Skeletal muscle tissue (tissue), 4 donors: ENCODE results near the gene KLK1. TPM values are rescaled to one million over a fixed set of nuclear protein-coding genes. Genes with fewer than 3 reads are reported as not detected.

ENCODE experiments used
- H3K27ac ChIP-seq: one replicate; pipeline ENCODE4 v1.7.0; 2013; ENCODE audit warnings: mild to moderate bottlenecking, low read depth, low read length, inconsistent platforms
- H3K27me3 ChIP-seq, 3 donors: one replicate each; pipeline ENCODE4 v1.7.0; 2013; ENCODE audit warnings: low read length in 3 of 3; ENCODE audit not compliant: control insufficient read depth in 3 of 3, insufficient read depth in 3 of 3
- H3K36me3 ChIP-seq, 3 donors: one replicate each; pipeline ENCODE4 v1.7.0; 2013; ENCODE audit warnings: low read length in 3 of 3; ENCODE audit not compliant: control insufficient read depth in 3 of 3, insufficient read depth in 3 of 3
- H3K4me1 ChIP-seq, 3 donors: one replicate each; pipeline ENCODE4 v1.7.0; 2013; ENCODE audit warnings: low read length in 3 of 3, mild to moderate bottlenecking in 3 of 3; ENCODE audit not compliant: control insufficient read depth in 3 of 3, insufficient read depth in 3 of 3
- H3K4me3 ChIP-seq, 3 donors: one replicate each; pipeline ENCODE4 v1.7.0; 2013; ENCODE audit warnings: low read length in 3 of 3
- H3K9ac ChIP-seq, 3 donors: one replicate each; pipeline ENCODE4 v1.7.0; 2013; ENCODE audit warnings: low read length in 3 of 3, mild to moderate bottlenecking in 3 of 3, moderate library complexity in 2 of 3, low read depth in 1 of 3
- H3K9me3 ChIP-seq, 3 donors: one replicate each; pipeline ENCODE4 v1.7.0; 2013; ENCODE audit warnings: low read length in 3 of 3; ENCODE audit not compliant: control insufficient read depth in 3 of 3
- total RNA-seq: library from RNA; depleted of rRNA; stranded (reverse); fragments of >200 nt; gene quantifications from one replicate; pipeline ENCODE4 v1.2.3, GENCODE V29; 2014
- donor health status: Osteomylitis.

KLK1 gene
- total RNA-seq, 1 donor from 2014 or later = not detected

DNA sequence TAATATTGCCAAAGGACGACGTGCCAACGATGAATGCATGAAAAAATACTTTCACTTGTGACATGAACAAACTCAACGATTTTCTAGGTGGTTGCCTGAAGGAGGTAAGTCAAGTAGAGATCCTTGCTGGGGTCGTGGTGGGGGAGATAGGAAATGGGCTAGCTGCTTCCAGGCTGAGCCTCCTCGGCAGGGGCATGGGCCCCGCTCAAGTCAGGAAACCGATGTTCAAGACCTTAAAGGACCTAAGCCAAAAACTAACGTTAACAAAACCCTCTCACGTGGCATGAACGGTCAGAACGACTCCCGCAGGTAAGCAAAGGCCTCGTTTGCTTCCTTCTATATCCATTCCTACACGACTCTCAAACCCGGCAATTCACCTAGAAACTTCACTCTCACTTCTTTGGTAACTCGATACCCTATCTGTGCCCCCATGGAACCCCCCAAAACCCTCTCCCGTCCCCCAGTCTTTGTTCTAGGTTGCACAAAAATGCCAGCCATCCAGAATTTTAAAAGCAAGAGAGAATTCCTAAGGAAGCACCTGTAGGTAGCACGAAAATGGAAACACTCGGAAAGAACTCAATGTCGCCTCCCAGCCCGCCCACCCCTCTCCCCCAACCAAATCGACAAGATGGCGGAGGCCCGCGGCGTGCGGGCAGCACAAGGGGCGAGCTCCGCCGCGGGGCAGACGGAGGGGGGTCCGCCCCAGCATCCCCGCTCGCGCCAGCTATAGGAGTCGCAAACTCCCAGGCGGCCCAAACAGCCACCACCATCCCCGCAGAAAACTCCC is 19.8 kb downstream of the KLK1 start:
- H3K36me3 ChIP-seq = peaks cover 10 to 14% (median 11%) of the 10 kb centered on the region in 3 donors
- H3K9me3 ChIP-seq = no peaks in the 10 kb centered on the region
- H3K27me3 ChIP-seq = no peaks in the 10 kb centered on the region
- peak overlapping the region; percentile 94 to 100 (median 100) for H3K9ac ChIP-seq
- H3K27ac ChIP-seq = peak overlapping the region; percentile 93
- H3K4me3 ChIP-seq = peak overlapping the region; percentile 85 to 94 (median 93)
- peaks cover 14 to 32% (median 14%) of the 10 kb centered on the region in 3 donors for H3K4me1 ChIP-seq

- Histone ChIP-seq H3K27ac (no peak overlapping the region), H3K9ac (no peak overlapping the region), H3K9me3 (no peaks in the 10 kb centered on the region), H3K4me3 (no peak overlapping the region), H3K4me1 (peaks cover 14 to 28% (median 14%) of the 10 kb centered on the region in 3 donors), H3K27me3 (no peaks in the 10 kb centered on the region), H3K36me3 (peaks cover 30 to 35% (median 30%) of the 10 kb centered on the region in 3 donors)
Observed at GRCh38 chr19:50801107-50801506, 22.5 kb downstream of the KLK1 start.

DNA sequence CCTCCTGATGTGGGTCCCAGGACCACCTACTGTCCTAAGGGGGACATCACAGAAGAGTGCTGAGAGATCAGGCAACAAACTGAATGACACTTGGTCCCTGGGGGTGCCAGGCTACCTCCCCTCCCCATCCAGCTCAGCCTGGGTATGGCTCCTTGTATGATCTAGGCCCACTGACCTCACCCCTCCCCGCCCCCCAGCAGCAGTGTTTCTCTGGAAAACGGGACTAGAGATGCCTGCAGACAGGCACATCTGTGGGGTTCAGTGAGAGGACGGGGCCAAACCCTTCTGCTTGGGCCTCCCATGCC is 24.1 kb downstream of the KLK1 start:
- no peak overlapping the region for H3K27ac ChIP-seq
- no peaks in the 10 kb centered on the region for H3K9me3 ChIP-seq
- no peak overlapping the region for H3K9ac ChIP-seq
- peaks cover 35 to 40% (median 37%) of the 10 kb centered on the region in 3 donors for H3K36me3 ChIP-seq
- H3K4me1 ChIP-seq = peaks cover 12 to 19% (median 14%) of the 10 kb centered on the region in 3 donors
- H3K4me3 ChIP-seq = no peak overlapping the region
- H3K27me3 ChIP-seq = no peaks in the 10 kb centered on the region

- no peaks in the 10 kb centered on the region for H3K9me3 ChIP-seq
- no peak overlapping the region for H3K9ac ChIP-seq
- no peak overlapping the region for H3K27ac ChIP-seq
- peaks cover 35 to 40% (median 37%) of the 10 kb centered on the region in 3 donors for H3K36me3 ChIP-seq
- no peak overlapping the region for H3K4me3 ChIP-seq
- no peaks in the 10 kb centered on the region for H3K27me3 ChIP-seq
- peaks cover 12 to 19% (median 14%) of the 10 kb centered on the region in 3 donors for H3K4me1 ChIP-seq
Observed at GRCh38 chr19:50798659-50799546, 24.7 kb downstream of the KLK1 start.

DNA sequence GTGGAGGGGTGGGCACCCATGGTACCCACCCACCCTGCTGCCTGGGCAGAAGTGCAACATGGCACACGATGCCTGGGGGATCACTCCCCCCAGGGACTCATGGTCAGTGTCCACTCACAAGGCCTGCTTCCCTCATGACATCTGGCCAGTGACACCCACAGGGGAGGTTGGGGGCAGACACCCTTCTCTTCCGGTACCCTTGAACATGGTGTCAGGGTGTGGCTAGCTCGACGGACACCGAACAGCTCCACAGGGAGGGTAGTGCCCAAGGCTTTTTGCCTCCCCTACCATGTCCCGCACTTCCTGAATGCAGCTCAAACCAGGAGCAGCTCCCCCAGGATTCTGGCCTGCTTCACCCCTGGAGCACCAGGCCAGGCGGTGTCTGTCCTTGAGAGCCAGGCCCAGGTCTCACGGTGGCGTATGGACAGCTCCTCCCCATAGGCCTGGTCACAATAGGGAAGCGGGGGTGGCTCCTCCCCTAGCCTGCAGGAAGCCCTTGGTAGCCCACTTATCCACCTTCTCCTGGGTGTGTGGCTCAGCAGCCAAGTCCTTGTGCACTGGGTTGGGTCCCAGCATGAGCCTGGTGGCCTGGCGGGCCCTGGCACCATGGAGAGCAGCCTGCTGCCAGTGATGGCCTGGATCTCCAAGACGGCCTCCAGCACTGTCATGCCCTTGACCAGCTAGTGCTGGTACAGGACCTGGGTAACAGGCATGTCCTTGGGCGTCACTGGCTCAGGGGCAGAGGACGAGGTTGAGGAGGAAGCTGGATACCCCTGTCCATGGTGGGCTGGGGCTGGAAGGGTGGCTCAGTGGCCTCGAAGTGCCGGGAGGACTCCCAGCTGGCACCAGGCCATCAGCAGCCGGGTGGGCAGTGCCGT is 25.6 kb downstream of the KLK1 start:
- H3K9ac ChIP-seq = no peak overlapping the region
- H3K4me3 ChIP-seq = no peak overlapping the region
- H3K27ac ChIP-seq = no peak overlapping the region
- peaks cover 35 to 40% (median 37%) of the 10 kb centered on the region in 3 donors for H3K36me3 ChIP-seq
- H3K4me1 ChIP-seq = peaks cover 3 to 11% (median 5%) of the 10 kb centered on the region in 3 donors
- no peaks in the 10 kb centered on the region for H3K9me3 ChIP-seq
- H3K27me3 ChIP-seq = no peaks in the 10 kb centered on the region

DNA sequence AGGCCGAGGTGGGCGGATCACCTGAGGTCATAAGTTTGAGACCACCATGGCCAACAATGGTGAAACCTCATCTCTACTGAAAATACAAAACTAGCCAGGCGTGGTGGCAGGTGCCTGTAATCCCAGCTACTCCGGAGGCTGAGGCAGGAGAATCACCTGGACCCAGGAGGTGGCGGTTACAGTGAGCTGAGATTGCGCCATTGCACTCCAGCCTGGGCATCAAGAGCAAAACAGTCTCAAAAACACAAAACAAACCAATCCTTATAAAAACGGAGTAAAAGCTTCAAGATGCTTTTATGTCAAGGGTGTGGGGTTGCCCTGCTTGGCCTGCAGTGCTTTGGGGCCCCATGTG is 26.2 kb downstream of the KLK1 start:
- peaks cover 35 to 40% (median 37%) of the 10 kb centered on the region in 3 donors for H3K36me3 ChIP-seq

DNA sequence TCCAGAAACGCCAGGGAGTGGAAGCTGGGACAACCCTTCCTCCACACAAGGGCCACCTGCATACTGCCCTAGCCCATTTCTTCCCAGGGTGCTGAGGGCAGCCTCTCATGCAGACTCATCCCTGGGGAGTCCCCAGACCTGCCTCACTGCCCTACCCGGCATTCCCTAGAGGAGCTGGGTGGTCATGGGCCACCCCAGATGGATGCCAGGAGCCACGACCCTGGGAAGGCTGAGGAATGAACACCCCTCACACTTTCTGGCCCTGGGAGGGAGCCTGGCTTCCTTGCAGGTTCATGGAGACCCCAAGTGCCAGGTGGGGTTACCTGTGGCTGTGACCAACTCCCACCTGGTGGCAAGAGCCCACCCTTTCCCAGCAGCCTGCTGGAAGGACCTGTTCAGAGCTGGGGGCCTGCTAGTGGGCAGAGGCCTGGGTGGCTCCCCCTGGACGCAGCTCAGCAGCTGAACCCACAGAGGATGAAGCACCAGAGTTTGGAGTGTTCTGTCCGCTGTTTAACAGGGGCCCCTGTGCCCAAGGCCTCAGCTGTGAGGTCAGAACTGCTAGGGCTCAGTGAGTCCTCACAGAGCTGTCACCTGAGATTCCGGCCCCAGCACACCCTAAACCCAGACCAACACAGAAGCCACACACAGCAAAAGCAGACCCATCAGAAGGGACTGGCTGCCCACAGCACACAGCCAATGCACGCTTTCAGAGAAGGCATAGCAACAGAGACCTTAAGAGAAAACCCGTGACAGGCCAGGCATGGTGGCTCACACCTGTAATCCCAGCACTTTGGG is 26.8 kb downstream of the KLK1 start:
- no peaks in the 10 kb centered on the region for H3K4me1 ChIP-seq
- H3K9ac ChIP-seq = no peak overlapping the region
- H3K4me3 ChIP-seq = no peak overlapping the region
- no peak overlapping the region for H3K27ac ChIP-seq
- H3K27me3 ChIP-seq = no peaks in the 10 kb centered on the region
- H3K36me3 ChIP-seq = peaks cover 30 to 37% (median 32%) of the 10 kb centered on the region in 3 donors
- H3K9me3 ChIP-seq = no peaks in the 10 kb centered on the region

More for the DNA sequence above, 26.2 kb downstream of the KLK1 start:
- H3K27ac ChIP-seq = no peak overlapping the region
- no peaks in the 10 kb centered on the region for H3K9me3 ChIP-seq
- H3K4me1 ChIP-seq = peaks cover 0 to 5% (median 0%) of the 10 kb centered on the region in 3 donors
- H3K27me3 ChIP-seq = no peaks in the 10 kb centered on the region
- H3K9ac ChIP-seq = no peak overlapping the region
- no peak overlapping the region for H3K4me3 ChIP-seq

DNA sequence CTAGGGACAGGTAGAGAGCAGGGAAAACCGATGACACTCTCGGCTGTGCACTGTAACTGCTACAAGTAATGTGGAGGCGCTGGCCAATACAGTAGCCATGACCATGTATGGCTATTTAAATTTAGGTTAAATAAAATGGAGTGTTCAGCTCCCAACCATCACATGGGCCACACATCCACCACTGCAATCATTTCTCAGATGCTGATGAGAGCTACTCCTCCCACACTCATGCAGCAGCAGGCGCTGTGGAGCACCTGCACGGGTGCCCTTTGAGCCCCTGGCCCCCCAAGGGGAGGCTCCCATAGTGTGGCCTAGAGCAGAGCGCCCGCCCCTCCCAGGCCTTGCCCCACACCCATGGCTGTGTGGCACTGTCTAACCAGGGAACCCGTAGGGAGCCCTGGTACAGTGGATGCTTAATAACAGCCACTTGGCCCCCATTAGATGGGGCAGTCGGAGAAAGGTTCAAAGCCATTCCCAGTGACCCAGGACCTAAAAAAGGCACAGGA is 27.4 kb downstream of the KLK1 start:
- H3K4me1 ChIP-seq = no peaks in the 10 kb centered on the region
- H3K36me3 ChIP-seq = peaks cover 29 to 36% (median 32%) of the 10 kb centered on the region in 3 donors
- no peak overlapping the region for H3K4me3 ChIP-seq
- no peak overlapping the region for H3K27ac ChIP-seq
- H3K9me3 ChIP-seq = no peaks in the 10 kb centered on the region
- H3K27me3 ChIP-seq = no peaks in the 10 kb centered on the region
- H3K9ac ChIP-seq = no peak overlapping the region

GRCh38 chr19:50795664-50796073 is 27.9 kb downstream of the KLK1 start:
- no peaks in the 10 kb centered on the region for H3K27me3 ChIP-seq
- no peak overlapping the region for H3K4me3 ChIP-seq
- H3K9ac ChIP-seq = no peak overlapping the region
- no peaks in the 10 kb centered on the region for H3K9me3 ChIP-seq
- no peak overlapping the region for H3K27ac ChIP-seq
- no peaks in the 10 kb centered on the region for H3K4me1 ChIP-seq
- peaks cover 25 to 33% (median 30%) of the 10 kb centered on the region in 3 donors for H3K36me3 ChIP-seq
